Activated CD8-positive, alpha-beta memory T cell treated with anti-CD3 and anti-CD28 coated beads, Interleukin-2, amount 10 ng/mL, durations not matched to agents 7 days and 5 days (primary cell): ENCODE results near the gene IL17B. TPM values are rescaled to one million over a fixed set of nuclear protein-coding genes. Genes with fewer than 3 reads are reported as not detected.

Experiments used
- ATAC-seq: fragments of 150-1000 bp; cut with Tn5 transposase; one replicate; pipeline ENCODE4 v1.10.0; 2021; ENCODE audit warnings: moderate library complexity
- CTCF ChIA-PET: fragments of 350-600 bp; sonication (Branson Sonifier 250); formaldehyde crosslinking; loops from one replicate; lab custom pipeline; 2021; ENCODE audit warnings: antibody characterized with exemption; lab: Charles Lee
- DNase-seq: peaks from one replicate; pipeline ENCODE4 v3.0.0-alpha.2; 2020
- H3K27ac Mint-ChIP-seq: one replicate; pipeline ENCODE4 v1.8.0; 2021; ENCODE audit warnings: mild to moderate bottlenecking, mixed read lengths
- H3K27me3 Mint-ChIP-seq: one replicate; pipeline ENCODE4 v1.8.0; 2021; ENCODE audit warnings: mixed read lengths
- H3K36me3 Mint-ChIP-seq: one replicate; pipeline ENCODE4 v1.8.0; 2021; ENCODE audit warnings: mild to moderate bottlenecking, mixed read lengths
- H3K4me1 Mint-ChIP-seq: one replicate; pipeline ENCODE4 v1.8.0; 2021; ENCODE audit warnings: mixed read lengths
- H3K4me3 Mint-ChIP-seq: one replicate; pipeline ENCODE4 v1.8.0; 2021; ENCODE audit warnings: mild to moderate bottlenecking, moderate library complexity, mixed read lengths
- H3K9me3 Mint-ChIP-seq: one replicate; pipeline ENCODE4 v1.8.0; 2022; ENCODE audit warnings: low read depth, mixed read lengths
- total RNA-seq, 2 experiments: library from RNA; stranded (reverse); gene quantifications; one replicate each; pipeline ENCODE4 v1.2.3, GENCODE V29; 2021

IL17B gene
- total RNA-seq: not detected

DNA sequence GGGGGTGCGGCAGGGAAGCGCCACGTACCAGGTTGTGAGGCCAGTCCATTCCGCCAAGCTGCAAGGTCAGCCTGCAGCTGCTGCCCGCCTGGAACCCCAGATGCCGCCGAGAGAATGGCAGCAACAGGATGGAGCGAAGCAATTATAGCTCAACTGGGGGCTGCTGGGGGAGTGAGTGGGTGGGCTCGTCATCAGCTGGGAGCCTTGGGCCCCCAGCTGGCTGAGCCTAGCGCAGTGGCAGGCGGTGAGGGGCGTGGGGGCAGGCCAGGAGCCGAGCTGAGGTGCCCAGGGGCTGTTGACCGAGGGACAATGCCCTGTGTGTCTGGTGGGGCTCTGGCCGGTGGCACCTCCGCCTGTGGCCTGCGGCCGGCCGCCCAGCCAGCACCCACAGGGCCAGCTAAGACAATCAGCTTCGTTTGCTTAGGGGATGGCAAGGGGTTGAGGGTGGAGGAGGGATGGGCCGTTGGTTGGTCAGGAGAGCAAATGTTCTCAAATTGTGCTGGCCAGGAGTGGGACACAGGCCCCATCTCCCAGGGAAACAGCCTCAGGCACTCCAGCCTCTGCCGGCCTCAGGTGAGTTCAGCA lies at the start of gene IL17B:
Gene IL17B, minus strand, starts transcription at position 116 of the 585 bp plus-strand sequence. Its CDS starts 67 bp downstream, at position 49.
- CTCF ChIA-PET: interaction anchor here (1.1 to 1.7 kb wide), 5 partner anchors 8 to 65 kb away, joined by 3 to 6 read pairs (median 3); no protein-coding TSS in a partner anchor
- Mint-ChIP-seq H3K9me3 (no peaks in the 10 kb centered on the region), H3K27me3 (no peaks in the 10 kb centered on the region)

DNA sequence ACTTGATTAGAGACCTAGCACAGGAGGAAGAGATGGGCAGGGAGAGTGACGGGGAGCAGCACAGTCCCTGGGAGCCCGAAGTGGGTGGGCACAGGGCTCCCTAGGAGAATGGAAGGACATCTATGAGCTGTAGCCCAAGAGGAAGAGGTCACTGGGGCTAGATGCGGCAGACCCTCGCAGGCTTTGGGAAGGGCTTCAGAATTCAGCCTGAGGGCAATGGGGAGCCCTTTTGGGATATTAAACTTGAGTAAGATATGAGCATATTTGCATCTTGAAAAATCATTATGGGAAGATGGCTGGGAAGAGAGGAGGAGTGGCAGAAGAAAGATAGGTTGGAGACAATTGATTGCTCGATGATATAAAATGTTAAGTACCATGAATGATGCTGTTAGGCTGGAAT lies 48.9 kb upstream of the IL17B start:
- H3K9me3 Mint-ChIP-seq: no peaks in the 10 kb centered on the region
- no peak overlapping the region for H3K27ac Mint-ChIP-seq
- no peaks in the 10 kb centered on the region for H3K36me3 Mint-ChIP-seq
- no peak for DNase-seq
- H3K27me3 Mint-ChIP-seq: no peaks in the 10 kb centered on the region
- ATAC-seq: no peak
- H3K4me1 Mint-ChIP-seq: peaks cover 25% of the 10 kb centered on the region
- no peak overlapping the region for H3K4me3 Mint-ChIP-seq
- CTCF ChIA-PET: no interaction called here

More for the DNA sequence above, at the start of gene IL17B:
- no peak for DNase-seq
- H3K4me3 Mint-ChIP-seq: no peak within 1 kb of the TSS
- no peak for ATAC-seq
- no peaks in the 10 kb centered on the region for H3K36me3 Mint-ChIP-seq
- H3K4me1 Mint-ChIP-seq: no peaks in the 10 kb centered on the region
- H3K27ac Mint-ChIP-seq: no peak within 1 kb of the TSS

DNA sequence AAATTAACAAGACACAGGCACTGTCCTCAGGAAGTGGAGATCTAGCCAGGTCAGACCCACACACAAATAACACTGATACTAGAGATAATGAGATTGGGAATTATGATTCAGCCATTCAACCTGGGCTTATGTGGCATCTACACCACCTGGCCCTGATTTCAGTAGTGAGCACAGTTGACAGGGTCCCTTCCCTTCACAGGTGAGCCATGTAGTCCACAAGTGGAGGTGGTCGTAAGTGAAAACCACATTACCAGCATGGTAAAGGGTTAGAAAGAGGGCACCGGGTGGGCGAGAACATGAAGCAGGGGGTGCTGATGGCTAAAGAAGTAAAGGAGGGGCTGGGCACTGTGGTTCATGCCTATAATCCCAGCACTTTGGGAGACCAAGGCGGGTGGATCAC lies 48.3 kb upstream of the IL17B start:
- Mint-ChIP-seq H3K27ac (no peak overlapping the region), H3K27me3 (no peaks in the 10 kb centered on the region), H3K4me3 (no peak overlapping the region), H3K36me3 (no peaks in the 10 kb centered on the region), H3K9me3 (no peaks in the 10 kb centered on the region), H3K4me1 (peaks cover 19% of the 10 kb centered on the region)
- ATAC-seq (no peak), DNase-seq (no peak)
- CTCF ChIA-PET: no interaction called here

GRCh38 chr5:149426931-149427330 lies 47.8 kb upstream of the IL17B start:
- no peak for ATAC-seq
- no peaks in the 10 kb centered on the region for H3K36me3 Mint-ChIP-seq
- H3K4me3 Mint-ChIP-seq: no peak overlapping the region
- CTCF ChIA-PET: interaction anchor here (0.6 kb wide), 1 partner anchor 38 kb away, joined by 4 read pairs; no protein-coding TSS in a partner anchor
- no peak for DNase-seq
- no peak overlapping the region for H3K27ac Mint-ChIP-seq
- no peaks in the 10 kb centered on the region for H3K9me3 Mint-ChIP-seq
- H3K4me1 Mint-ChIP-seq: peaks cover 17% of the 10 kb centered on the region
- H3K27me3 Mint-ChIP-seq: peaks cover 2% of the 10 kb centered on the region

GRCh38 chr5:149425729-149426128 lies 46.6 kb upstream of the IL17B start:
- peaks cover 14% of the 10 kb centered on the region for H3K4me1 Mint-ChIP-seq
- H3K27me3 Mint-ChIP-seq: peaks cover 2% of the 10 kb centered on the region
- no peak overlapping the region for H3K4me3 Mint-ChIP-seq
- H3K36me3 Mint-ChIP-seq: no peaks in the 10 kb centered on the region
- no peak overlapping the region for H3K27ac Mint-ChIP-seq
- ATAC-seq: no peak
- CTCF ChIA-PET: interaction anchor here (2.0 kb wide), 1 partner anchor 9 kb away, joined by 9 read pairs; no protein-coding TSS in a partner anchor
- DNase-seq: no peak
- H3K9me3 Mint-ChIP-seq: no peaks in the 10 kb centered on the region

DNA sequence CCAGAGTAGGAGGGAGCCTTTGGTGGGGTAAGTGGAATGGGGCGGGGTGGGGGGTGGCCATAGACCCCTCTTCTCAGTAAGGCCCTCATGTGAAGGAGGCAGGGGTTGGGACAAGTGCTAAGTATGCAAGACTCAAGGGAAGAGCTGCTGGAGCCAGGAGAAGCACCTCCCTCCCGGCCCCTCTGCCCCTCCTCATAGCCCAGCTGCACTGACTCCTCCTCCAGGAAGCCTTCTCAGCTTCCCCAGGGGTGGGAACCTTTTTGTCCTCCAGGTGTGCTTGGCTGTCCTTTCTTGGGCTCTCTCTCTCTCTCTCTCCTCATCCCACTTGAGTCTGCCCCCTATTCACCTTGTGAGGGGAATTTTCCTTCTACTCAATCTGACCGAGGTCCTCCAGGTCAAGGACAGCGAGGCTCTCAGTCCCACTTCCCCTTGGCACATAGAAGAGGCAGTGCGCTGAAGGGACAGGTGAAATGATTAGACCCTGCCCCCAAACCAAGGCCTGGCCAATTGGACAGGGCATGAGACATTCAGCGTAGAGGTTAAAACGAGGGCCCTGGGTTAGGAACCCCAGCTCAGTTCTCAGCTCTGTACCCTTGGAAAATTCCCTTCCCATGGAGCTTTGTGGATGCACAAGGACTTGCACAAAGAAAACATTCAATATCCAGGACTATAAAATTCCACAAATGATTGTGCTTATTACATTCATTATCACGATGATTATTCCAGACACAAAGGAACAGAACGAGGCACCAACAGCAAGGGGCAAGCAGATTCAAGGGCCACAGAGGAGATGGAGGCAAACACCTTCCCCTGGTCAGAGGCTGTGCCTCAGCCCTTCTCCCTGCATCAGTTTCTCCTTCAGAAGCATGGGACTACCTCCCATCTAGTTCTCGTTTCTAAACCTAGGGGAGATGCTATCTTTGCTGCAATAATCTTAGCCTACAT lies 45.6 kb upstream of the IL17B start:
- no peak overlapping the region for H3K4me3 Mint-ChIP-seq
- CTCF ChIA-PET: interaction anchor here (1.2 to 3.4 kb wide), 3 partner anchors 10 to 194 kb away, joined by 3 to 10 read pairs (median 9); no protein-coding TSS in a partner anchor

GRCh38 chr5:149423794-149424268 lies 44.7 kb upstream of the IL17B start:
- CTCF ChIA-PET: interaction anchor here (1.4 to 3.4 kb wide), 4 partner anchors 11 to 56 kb away, joined by 3 to 10 read pairs (median 6); no protein-coding TSS in a partner anchor
- peaks cover 5% of the 10 kb centered on the region for H3K27me3 Mint-ChIP-seq

More for the DNA sequence above, 45.6 kb upstream of the IL17B start:
- Mint-ChIP-seq H3K36me3 (no peaks in the 10 kb centered on the region), H3K27me3 (peaks cover 2% of the 10 kb centered on the region), H3K4me1 (peaks cover 7% of the 10 kb centered on the region), H3K9me3 (no peaks in the 10 kb centered on the region), H3K27ac (no peak overlapping the region)
- DNase-seq: no peak
- no peak for ATAC-seq

GRCh38 chr5:149423049-149423793 lies 44.1 kb upstream of the IL17B start:
- ATAC-seq (no peak), DNase-seq (no peak)
- Mint-ChIP-seq H3K4me3 (no peak overlapping the region), H3K36me3 (no peaks in the 10 kb centered on the region), H3K4me1 (no peaks in the 10 kb centered on the region), H3K27me3 (peaks cover 6% of the 10 kb centered on the region), H3K27ac (no peak overlapping the region), H3K9me3 (no peaks in the 10 kb centered on the region)
- CTCF ChIA-PET: interaction anchor here (0.5 to 3.4 kb wide), 6 partner anchors 11 to 145 kb away, joined by 3 to 10 read pairs (median 4); no protein-coding TSS in a partner anchor

More at GRCh38 chr5:149423794-149424268, 44.7 kb upstream of the IL17B start:
- Mint-ChIP-seq H3K4me3 (no peak overlapping the region), H3K9me3 (no peaks in the 10 kb centered on the region), H3K36me3 (no peaks in the 10 kb centered on the region), H3K4me1 (peaks cover 4% of the 10 kb centered on the region), H3K27ac (no peak overlapping the region)
- DNase-seq (no peak), ATAC-seq (no peak)

GRCh38 chr5:149422366-149423048 lies 43.4 kb upstream of the IL17B start:
- no peaks in the 10 kb centered on the region for H3K36me3 Mint-ChIP-seq
- H3K27ac Mint-ChIP-seq: no peak overlapping the region
- no peaks in the 10 kb centered on the region for H3K4me1 Mint-ChIP-seq
- no peaks in the 10 kb centered on the region for H3K9me3 Mint-ChIP-seq
- DNase-seq (no peak), ATAC-seq (no peak)
- H3K4me3 Mint-ChIP-seq: no peak overlapping the region
- peaks cover 12% of the 10 kb centered on the region for H3K27me3 Mint-ChIP-seq
- CTCF ChIA-PET: interaction anchor here (0.5 to 3.4 kb wide), 6 partner anchors 10 to 146 kb away, joined by 3 to 10 read pairs (median 4); no protein-coding TSS in a partner anchor

DNA sequence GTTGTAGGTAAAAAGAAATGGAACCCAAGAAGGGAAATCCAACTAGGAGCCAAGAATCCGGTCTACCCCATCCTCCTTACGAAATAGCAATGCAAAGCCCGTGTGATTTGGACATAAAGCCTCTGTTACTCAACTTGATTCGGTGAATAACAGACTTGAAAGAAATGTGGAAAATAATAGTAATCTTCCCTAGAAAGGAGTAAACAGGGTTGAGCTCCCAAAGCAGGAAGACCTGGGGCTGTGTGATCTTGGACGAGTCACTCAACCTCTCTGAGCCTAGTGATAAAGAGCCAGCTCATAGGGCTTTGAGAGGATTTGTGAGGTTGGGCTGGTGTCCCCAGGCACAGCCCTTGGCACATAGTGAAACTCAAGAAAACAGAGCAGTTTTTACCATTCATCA lies 42.7 kb upstream of the IL17B start:
- Mint-ChIP-seq H3K4me3 (no peak overlapping the region), H3K27ac (no peak overlapping the region), H3K36me3 (no peaks in the 10 kb centered on the region), H3K9me3 (no peaks in the 10 kb centered on the region), H3K27me3 (peaks cover 12% of the 10 kb centered on the region), H3K4me1 (no peaks in the 10 kb centered on the region)
- DNase-seq: no peak
- CTCF ChIA-PET: interaction anchor here (0.6 to 3.4 kb wide), 3 partner anchors 9 to 46 kb away, joined by 3 to 10 read pairs (median 8); no protein-coding TSS in a partner anchor
- no peak for ATAC-seq

DNA sequence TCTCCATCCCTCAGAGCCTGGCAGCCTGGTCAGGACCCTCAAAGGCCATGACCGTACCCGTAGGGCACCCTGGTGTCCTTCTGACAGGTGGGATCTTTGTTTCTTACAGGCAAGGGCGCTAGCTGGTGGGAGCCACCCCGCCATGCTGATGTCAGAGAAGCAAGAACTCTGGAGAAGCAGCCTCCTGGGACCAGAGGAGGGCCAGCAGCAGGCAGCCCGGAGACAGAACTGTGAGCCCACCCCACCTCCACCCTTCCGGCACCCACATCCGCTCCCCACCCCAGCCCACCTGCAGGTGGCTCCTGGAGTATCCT lies 42.2 kb upstream of the IL17B start:
- CTCF ChIA-PET: interaction anchor here (0.6 to 3.4 kb wide), 3 partner anchors 9 to 47 kb away, joined by 3 to 10 read pairs (median 3); no protein-coding TSS in a partner anchor
- ATAC-seq: no peak
- H3K4me3 Mint-ChIP-seq: no peak overlapping the region
- no peak overlapping the region for H3K27ac Mint-ChIP-seq
- no peaks in the 10 kb centered on the region for H3K36me3 Mint-ChIP-seq
- no peak for DNase-seq
- H3K9me3 Mint-ChIP-seq: no peaks in the 10 kb centered on the region
- H3K27me3 Mint-ChIP-seq: peaks cover 12% of the 10 kb centered on the region
- H3K4me1 Mint-ChIP-seq: no peaks in the 10 kb centered on the region
